ENCODE measurements around the gene FGFRL1.

Gene FGFRL1

DNA sequence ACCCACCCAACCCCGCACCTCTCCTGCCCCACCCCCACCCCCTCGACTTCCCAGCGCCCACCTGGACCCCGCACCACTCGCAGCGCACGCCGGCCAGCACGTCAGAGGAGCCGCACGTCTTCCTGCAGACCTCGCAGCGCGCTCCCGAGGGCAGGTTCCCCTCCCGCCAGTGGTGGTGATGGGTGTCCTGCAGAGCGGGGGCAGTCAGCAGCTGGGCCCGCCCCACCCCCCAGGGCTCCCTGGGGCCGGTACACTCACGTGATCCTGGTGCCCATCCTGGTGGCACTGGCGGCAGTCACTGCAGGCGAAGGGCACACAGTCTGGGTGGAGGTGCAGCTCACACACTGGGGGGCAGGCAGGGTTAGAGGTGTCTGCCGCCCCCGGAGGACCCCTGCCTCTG lies 43.2 kb upstream of the FGFRL1 start:
- Histone ChIP-seq H3K4me3 (ENCODE audit: low read depth, low read length) (no peak overlapping the region), H3K27me3 (ENCODE audit: control insufficient read depth, insufficient read depth, low read length) (no peaks in the 10 kb centered on the region)

DNA sequence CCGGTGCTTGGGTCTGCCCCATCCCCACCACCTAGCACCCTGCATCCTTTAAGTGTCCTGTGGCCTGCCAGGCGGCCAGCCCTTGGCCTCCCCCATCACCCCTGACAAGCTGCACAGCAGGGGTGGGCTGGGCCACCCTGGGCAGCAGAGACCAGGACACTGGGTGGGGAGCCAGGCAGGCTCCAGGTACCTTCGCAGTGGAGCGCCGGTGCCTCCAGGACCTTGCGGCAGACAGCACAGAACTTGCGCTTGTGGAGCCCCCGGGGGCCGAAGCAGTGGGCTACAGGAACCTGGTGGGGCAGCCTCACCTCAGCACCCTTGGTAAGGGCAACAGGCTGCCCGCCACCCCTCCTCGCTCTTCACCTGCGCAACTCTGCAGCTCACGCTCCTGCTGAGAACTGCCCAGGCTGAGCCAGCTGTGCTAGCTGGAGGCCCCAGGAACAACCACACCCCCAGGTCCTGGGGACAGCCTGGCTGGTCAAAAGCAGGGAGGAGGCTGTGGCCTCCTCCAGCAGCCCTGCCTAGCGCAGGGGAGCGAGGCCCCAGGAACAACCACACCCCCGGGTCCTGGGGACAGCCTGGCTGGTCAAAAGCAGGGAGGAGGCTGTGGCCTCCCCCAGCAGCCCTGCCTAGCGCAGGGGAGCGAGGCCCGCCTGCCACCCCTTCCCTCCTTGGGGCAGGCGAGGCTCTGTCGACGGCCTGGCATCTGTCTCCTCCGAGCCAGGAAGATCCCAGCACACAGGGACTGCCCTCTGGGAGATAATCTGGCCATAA lies 42.6 kb upstream of the FGFRL1 start:
- Histone ChIP-seq H3K4me2 (ENCODE audit: low read length) (no peak overlapping the region), H3K9me3 (ENCODE audit: control insufficient read depth, low read length) (no peaks in the 10 kb centered on the region), H3K27ac (no peak overlapping the region), H3K27me3 (ENCODE audit: control insufficient read depth, insufficient read depth, low read length) (no peaks in the 10 kb centered on the region), H2AFZ (no peak overlapping the region), H3K79me2 (no peaks in the 10 kb centered on the region), H3K4me1 (no peaks in the 10 kb centered on the region), H3K36me3 (ENCODE audit: control insufficient read depth, insufficient read depth, low read length) (no peaks in the 10 kb centered on the region), H3K4me3 (ENCODE audit: low read depth, low read length) (no peak overlapping the region), H3K9ac (no peak overlapping the region)
- TF ChIP-seq, protein P1, sequence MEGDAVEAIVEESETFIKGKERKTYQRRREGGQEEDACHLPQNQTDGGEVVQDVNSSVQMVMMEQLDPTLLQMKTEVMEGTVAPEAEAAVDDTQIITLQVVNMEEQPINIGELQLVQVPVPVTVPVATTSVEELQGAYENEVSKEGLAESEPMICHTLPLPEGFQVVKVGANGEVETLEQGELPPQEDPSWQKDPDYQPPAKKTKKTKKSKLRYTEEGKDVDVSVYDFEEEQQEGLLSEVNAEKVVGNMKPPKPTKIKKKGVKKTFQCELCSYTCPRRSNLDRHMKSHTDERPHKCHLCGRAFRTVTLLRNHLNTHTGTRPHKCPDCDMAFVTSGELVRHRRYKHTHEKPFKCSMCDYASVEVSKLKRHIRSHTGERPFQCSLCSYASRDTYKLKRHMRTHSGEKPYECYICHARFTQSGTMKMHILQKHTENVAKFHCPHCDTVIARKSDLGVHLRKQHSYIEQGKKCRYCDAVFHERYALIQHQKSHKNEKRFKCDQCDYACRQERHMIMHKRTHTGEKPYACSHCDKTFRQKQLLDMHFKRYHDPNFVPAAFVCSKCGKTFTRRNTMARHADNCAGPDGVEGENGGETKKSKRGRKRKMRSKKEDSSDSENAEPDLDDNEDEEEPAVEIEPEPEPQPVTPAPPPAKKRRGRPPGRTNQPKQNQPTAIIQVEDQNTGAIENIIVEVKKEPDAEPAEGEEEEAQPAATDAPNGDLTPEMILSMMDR (IDR thresholded peaks at IDR 0.05): no peak

More for the DNA sequence above, 43.2 kb upstream of the FGFRL1 start:
- Histone ChIP-seq H2AFZ (no peak overlapping the region), H3K27ac (no peak overlapping the region), H3K4me1 (no peaks in the 10 kb centered on the region), H3K4me2 (ENCODE audit: low read length) (no peak overlapping the region), H3K79me2 (no peaks in the 10 kb centered on the region), H3K9me3 (ENCODE audit: control insufficient read depth, low read length) (no peaks in the 10 kb centered on the region), H3K36me3 (ENCODE audit: control insufficient read depth, insufficient read depth, low read length) (no peaks in the 10 kb centered on the region), H3K9ac (no peak overlapping the region)
- TF ChIP-seq, protein P1 (IDR thresholded peaks at IDR 0.05): no peak

DNA sequence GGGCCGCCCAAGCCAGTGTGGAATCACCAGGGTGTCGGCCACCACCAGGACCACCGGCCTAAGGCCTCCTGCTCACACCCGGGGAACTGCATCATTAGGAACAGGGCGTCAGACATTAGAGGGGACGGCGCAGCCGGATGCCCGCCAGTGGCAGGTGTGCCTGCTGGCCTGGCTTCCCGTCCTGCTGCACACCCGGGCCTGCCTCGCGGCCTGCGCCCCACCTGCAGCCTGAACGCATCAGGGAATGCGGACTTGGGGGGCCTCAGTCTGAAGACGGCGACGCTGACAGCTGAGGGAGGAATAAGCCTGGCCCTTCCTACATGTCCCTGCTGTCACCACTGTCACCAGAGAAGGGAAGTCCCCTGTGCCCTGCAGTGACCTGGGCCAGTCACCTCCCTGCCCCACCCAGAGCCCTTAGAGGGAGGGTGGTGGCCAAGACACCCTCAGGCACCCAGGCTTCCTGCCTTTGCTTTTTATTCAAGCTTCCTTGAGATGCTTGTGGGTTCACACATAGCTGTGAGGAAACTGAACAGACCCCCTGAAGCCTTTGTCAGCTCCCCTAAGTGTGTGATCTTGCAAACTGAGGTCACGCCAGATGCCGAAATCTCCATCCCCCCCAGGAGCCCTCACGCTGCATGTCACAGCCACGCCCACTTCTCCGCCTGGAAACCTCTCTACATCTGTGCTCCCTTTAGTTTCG lies 41.2 kb upstream of the FGFRL1 start:
- H3K9ac ChIP-seq: no peak overlapping the region
- no peaks in the 10 kb centered on the region for H3K36me3 ChIP-seq (ENCODE audit: control insufficient read depth, insufficient read depth, low read length)

DNA sequence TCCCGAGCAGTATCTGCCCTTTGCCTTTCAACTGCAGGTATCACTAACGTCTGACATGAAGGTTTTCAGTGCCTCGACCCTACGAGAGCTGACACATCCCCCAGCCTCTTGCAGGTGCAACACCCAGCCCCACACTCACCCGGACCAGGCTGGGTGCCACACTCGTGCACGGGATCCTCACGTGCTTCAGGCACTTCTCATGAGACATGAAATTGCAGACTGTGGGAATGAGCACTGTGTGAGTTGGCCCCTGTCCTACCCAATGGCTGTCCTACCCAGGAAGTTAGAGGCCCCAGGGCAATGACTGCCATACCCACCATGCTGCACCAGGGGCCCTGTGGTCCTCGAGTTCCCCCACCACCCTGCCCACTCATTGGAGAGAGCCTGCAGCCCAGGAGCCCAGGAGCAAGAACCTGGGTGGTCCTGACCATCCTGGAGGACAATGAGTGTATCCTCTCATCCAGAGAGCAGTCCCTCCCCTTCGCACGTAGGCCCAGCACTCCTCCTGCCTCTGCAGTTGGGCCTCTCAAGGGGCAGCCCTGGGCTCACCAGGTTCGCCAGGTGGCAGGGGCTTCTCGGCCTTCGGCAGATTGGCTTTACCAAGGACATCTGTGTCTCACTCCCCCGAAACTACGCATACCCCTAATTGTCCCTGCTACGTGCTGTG lies 40.4 kb upstream of the FGFRL1 start:
- H3K36me3 ChIP-seq (ENCODE audit: control insufficient read depth, insufficient read depth, low read length): no peaks in the 10 kb centered on the region
- no peaks in the 10 kb centered on the region for H3K4me1 ChIP-seq
- TF ChIP-seq, protein P1 (IDR thresholded peaks at IDR 0.05): no peak
- no peak overlapping the region for H3K4me3 ChIP-seq (ENCODE audit: low read depth, low read length)
- H3K27ac ChIP-seq: no peak overlapping the region
- no peak overlapping the region for H2AFZ ChIP-seq
- H3K79me2 ChIP-seq: no peaks in the 10 kb centered on the region
- H3K4me2 ChIP-seq (ENCODE audit: low read length): no peak overlapping the region
- no peaks in the 10 kb centered on the region for H3K9me3 ChIP-seq (ENCODE audit: control insufficient read depth, low read length)
- H3K9ac ChIP-seq: no peak overlapping the region
- no peaks in the 10 kb centered on the region for H3K27me3 ChIP-seq (ENCODE audit: control insufficient read depth, insufficient read depth, low read length)

More for the DNA sequence above, 41.2 kb upstream of the FGFRL1 start:
- H3K4me3 ChIP-seq (ENCODE audit: low read depth, low read length): no peak overlapping the region
- no peak overlapping the region for H2AFZ ChIP-seq
- no peaks in the 10 kb centered on the region for H3K9me3 ChIP-seq (ENCODE audit: control insufficient read depth, low read length)
- TF ChIP-seq, protein P1 (IDR thresholded peaks at IDR 0.05): no peak
- no peak overlapping the region for H3K4me2 ChIP-seq (ENCODE audit: low read length)
- H3K4me1 ChIP-seq: no peaks in the 10 kb centered on the region
- H3K27me3 ChIP-seq (ENCODE audit: control insufficient read depth, insufficient read depth, low read length): no peaks in the 10 kb centered on the region
- H3K79me2 ChIP-seq: no peaks in the 10 kb centered on the region
- no peak overlapping the region for H3K27ac ChIP-seq

Measured in parathyroid adenoma (tissue), 2 donors.